GM20000 (cell line): Measurements from ENCODE around the gene C1orf159.
"Not testable (repeated sequence)": the region's sequence is repeated elsewhere in the genome, so short reads cannot be mapped to it uniquely, and the experiment has no call there.

ENCODE experiments used
- DNase-seq: peaks from one replicate; pipeline ENCODE4 v3.0.0; 2012; ENCODE audit warnings: low spot score
- TF ChIP-seq, protein P1 (sequence below): IDR thresholded peaks from 2 replicates; pipeline ENCODE4 v1.5.1; 2012; ENCODE audit warnings: mild to moderate bottlenecking, control low read depth; ENCODE audit errors: extremely low read depth, missing control alignments

C1orf159 gene

DNA sequence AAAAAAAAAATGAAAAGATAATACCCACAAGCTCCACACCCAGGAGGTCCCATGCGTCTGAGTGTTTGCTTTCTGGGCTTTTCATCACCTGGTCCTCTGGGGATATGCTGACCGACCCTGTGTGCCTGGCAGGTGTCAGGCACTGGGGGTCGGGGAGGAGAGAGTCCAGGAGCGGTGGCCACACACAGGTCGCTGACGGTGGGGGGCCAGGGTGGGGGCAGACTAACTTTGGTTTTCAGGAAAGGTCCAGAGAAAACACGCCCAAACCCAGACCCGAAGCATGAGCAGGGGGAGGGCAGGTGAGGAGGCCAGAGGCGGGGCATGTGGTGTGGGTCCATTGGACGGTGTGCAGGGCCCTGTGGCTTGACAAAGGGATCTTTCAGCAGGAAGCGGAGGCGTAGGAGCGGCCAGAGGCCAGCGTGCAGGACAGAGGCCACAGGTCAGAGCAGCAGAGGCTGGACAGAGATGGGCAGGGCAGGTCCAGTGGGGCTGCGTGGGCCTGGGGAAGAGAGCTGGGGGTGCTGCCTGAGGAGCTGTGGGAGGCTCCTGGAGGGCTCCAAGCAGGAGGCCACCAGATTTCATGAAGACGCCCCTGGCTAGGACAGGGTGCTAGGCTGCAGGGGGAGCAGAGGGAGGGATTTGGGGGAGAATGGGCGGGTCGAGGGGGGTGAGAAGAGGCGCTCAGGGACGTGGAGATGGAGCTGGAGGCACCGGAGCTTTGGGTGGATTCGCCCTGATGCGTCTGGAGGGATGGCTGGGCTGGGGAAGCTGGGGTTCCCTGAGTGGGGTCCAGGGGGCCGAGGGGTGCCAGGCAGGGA is 57.6 kb downstream of the C1orf159 start:
- TF ChIP-seq, protein P1, sequence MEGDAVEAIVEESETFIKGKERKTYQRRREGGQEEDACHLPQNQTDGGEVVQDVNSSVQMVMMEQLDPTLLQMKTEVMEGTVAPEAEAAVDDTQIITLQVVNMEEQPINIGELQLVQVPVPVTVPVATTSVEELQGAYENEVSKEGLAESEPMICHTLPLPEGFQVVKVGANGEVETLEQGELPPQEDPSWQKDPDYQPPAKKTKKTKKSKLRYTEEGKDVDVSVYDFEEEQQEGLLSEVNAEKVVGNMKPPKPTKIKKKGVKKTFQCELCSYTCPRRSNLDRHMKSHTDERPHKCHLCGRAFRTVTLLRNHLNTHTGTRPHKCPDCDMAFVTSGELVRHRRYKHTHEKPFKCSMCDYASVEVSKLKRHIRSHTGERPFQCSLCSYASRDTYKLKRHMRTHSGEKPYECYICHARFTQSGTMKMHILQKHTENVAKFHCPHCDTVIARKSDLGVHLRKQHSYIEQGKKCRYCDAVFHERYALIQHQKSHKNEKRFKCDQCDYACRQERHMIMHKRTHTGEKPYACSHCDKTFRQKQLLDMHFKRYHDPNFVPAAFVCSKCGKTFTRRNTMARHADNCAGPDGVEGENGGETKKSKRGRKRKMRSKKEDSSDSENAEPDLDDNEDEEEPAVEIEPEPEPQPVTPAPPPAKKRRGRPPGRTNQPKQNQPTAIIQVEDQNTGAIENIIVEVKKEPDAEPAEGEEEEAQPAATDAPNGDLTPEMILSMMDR, result no peak
- no peak for DNase-seq

- DNase-seq, result not testable (repeated sequence)
These were observed 58.2 kb downstream of the C1orf159 start for GRCh38 chr1:1057769-1058087.

DNA sequence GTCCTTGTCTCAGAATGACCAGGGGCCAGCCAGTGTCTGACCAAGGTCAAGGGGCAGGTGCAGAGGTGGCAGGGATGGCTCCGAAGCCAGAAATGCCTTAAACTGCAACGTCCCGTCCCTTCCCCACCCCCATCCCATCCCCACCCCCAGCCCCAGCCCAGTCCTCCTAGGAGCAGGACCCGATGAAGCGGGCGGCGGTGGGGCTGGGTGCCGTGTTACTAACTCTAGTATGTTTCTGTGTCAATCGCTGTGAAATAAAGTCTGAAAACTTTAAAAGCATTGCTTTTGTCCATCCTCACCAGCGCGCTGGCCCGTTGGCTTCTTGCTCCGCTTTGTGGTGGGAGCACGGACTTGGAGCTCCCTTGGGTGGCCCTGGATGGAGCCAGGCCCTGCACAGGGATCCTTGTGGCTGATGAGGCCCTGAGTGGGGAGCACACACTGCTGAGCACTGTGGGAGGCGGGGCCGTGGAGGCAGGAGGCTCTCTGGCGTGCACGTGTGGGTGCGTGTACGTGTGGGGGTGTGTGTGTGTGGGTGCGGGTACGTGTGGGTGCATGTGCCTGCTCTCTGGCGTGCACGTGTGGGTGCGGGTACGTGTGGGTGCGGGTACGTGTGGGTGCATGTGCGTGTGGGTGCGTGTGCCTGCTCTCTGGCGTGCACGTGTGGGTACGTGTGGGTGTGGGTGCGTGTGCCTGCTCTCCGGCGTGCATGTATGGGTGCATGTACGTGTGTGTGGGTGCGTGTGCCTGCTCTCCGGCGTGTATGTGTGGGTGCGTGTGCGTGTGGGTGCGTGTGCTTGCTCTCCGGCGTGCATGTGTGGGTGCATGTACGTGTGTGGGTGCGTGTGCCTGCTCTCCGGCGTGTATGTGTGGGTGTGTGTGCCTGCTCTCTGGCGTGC is 59.8 kb downstream of the C1orf159 start:
- TF ChIP-seq, protein P1, result no peak
- DNase-seq, result no peak

GRCh38 chr1:1054971-1055370 is 60.9 kb downstream of the C1orf159 start:
- no peak for DNase-seq
- TF ChIP-seq, protein P1, result no peak

DNA sequence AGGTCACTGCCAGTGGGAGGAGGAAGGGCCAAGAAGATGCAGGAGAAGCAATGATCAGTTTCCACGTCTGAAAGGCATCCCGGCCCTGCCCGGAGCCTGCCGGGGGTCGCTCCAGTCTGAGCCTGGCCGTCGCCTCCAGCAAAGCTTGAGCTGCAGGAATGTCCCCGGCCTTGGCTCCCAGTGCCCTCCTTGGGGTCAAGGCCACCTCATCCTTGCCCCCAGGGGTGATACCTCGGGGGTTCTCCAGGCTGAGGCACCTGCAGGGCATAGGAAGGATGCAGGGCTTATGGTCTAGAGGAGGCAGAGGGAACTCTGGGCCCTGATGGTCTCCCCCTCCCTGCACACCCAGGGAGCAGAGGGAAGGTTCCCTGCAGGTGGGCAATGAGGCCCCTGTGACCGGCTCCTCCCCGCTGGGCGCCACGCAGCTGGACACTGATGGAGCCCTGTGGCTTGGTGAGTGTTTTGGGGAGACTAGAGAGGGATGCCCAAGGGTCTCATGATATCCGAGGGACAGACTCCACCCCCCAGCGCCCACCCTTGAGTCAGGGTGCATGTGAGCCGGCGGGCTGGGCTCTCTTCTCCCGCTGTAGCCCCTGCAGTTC is 61.7 kb downstream of the C1orf159 start:
- DNase-seq, result no peak
- TF ChIP-seq, protein P1, result no peak

- no peak for DNase-seq
- TF ChIP-seq, protein P1, result no peak
These were observed 62.2 kb downstream of the C1orf159 start for GRCh38 chr1:1053682-1054081.

GRCh38 chr1:1053022-1053421 is 62.9 kb downstream of the C1orf159 start:
- TF ChIP-seq, protein P1, result no peak
- DNase-seq, result no peak
